Myocyte (in vitro differentiated cells): ENCODE measurements around the gene BABAM2. TPM values are rescaled to one million over a fixed set of nuclear protein-coding genes. Genes with fewer than 3 reads are reported as not detected.

Experiments
- DNase-seq: peaks from one replicate; pipeline ENCODE4 v3.0.0-alpha.2; 2012; ENCODE audit warnings: low read depth
- total RNA-seq: library from RNA; depleted of rRNA; stranded (reverse); fragments of >200 nt; gene quantifications from 2 replicates; pipeline ENCODE4 v1.2.3, GENCODE V29; 2014

The BABAM2 gene
- total RNA-seq, 1 donor from 2014 or later: 34.6 TPM

DNA sequence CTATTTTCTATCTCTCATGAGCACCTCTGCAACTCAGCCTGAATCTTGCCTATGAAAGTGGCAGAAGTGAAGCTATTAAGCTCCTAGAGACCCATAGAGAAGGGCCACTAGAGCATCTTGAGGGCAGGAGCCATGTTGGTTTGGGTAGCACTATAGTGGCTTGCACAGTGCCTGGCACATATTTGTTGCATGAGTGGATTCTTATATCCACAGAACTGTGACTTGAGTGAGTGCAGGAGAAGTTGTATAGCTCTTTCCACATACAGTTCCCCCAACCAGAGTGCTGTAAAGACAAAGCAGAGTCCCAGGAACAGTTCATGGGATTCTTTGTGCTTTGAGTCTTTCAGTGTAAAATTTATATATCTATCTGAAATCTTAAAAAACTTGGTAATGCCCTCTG lies 296.7 kb downstream of the BABAM2 start:
- DNase-seq: no peak

DNA sequence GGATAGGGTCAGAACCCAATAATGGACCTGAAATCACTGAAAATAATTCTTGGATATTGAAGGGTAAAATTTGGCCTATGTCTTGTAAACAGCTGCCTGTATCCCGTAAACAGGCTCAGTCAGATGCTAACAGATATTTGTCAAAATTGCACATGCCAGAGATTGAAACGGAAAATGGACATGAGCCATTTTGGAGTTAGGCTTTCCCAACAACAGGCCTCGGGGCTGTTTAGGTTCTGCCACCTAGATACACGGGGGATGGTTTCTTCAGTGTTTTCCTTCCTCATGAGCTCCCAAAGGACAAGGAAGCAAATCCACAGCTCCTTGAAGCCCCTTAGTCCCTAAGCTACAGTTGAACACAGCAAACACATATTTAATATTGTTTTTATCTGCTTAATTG lies 297.9 kb downstream of the BABAM2 start:
- no peak for DNase-seq

DNA sequence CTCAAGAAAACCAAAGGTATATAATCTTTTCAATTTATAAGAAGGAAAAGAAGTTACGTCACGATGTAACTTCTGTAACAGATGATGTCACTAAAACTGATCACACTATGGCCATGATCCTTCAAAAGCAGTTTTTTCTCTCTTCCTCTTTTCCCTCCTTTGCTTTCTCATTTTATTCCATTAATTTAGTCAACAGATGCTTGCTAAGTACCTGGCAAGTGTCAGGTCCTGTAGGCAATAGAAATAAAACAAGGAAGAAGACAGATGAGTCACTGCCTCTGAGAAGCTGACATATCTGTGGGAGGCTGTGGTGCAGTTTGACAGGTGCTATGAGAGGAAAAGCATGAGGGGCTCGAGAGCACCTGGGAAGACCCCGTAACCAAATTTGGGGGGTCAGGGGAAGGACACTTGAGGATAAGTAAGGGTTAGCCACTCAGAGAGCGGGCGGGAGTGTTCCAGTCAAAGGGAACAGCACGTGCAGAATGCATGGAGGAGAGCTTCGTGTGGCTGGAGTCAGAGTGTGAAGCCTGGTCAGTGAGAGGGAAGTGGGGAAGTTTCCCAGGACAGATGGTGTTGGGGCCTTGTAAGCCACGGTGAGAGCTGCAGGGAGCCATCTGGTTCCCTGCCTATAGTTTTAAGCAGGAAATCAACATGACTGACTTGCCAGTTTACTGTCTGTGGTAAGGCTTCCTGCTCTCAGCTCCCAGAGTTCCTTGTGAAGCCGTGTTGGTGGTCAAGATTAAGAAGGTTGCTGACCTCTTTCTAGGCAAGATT lies 303.3 kb downstream of the BABAM2 start:
- DNase-seq: peak; percentile 64

DNA sequence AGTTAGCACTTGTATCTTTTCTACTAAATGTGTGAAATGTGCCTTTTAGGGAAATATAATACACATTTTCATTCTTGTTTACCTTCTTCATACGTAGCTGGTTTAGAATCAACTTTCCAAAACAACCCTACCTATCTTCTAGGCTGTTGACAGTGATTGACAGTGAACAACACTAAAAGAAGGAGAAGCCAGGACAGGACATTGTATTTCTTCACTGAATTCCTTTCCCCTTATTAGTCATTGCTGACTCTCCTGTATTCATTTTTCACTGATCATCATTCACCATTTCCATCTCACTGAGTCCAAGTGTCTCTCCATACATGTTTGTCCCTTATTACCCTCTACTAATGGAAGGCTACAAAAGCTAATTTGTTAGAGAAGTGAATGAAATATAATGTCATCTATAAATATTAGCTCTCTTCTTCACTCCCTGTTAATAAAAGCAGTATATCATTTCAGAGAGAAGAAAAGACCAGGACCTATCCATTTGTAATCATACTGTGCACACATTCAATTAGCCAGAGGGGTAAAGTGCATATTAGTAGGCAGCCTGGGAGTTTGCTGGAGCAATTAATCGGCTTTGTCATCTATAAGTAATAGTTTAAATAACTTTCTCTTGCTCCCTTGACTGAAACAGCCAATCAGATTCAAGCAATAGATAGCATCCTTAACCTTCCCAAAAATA lies 309.6 kb downstream of the BABAM2 start:
- DNase-seq: no peak

DNA sequence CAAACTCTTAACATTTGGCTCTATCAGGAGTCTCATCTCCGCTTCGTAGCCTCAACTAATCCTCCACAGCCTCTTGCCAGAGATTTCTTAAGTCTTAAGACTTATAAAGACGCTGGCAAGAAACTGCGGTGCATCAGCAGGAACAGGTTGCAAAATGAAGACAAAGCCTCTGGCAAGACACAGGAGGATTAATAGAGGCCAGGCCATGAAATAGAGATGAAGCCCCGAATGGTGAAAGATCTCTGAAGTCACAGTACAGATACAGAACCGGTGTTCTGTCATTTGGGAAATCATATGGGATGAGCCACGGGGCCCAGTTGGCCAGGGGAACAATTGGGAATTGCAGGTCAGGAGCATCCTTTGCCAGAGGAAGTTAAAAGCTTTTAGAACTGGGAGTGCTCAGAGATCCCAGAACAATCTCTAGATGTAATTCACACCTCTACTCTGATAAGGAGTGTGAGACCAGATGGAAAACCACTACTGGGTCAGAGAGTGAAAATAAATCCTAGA lies 311.2 kb downstream of the BABAM2 start:
- no peak for DNase-seq

DNA sequence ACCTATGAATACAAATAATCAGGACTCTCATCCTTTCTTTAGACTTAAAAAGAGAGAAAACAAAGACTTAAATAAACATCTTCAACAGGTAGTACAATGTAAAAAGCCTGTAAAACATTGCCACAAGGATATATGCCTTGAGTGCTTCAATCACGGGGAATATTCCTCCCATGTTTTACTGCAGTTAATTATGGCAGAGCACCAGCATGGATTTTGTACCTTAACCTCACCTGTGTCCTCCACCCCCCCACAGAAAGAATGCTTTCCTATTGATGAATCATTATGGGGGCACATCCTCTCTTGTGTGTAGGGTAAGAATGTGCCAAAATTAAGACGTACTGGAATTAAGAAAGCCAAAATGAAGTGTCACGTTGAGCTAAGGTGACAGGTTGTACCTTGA lies 312.2 kb downstream of the BABAM2 start:
- DNase-seq: no peak

DNA sequence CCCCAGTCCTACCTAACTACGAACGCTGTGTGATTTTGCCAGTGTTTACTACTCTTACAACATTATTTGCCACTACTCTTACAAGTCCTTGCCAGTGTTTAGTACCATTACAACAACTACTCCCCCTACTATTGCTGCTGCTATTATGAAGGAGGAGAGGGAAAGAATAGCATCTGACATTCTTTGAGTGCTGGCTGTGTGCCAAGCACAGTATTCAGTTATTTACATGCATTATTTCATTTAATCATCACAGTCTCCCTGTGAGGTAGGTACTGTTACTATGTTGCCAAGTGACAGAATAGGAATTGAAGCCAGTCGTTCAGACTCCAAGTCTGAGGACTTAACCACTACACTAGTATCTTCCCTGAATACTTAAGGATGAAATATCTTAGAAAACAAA lies 316.2 kb downstream of the BABAM2 start:
- no peak for DNase-seq

DNA sequence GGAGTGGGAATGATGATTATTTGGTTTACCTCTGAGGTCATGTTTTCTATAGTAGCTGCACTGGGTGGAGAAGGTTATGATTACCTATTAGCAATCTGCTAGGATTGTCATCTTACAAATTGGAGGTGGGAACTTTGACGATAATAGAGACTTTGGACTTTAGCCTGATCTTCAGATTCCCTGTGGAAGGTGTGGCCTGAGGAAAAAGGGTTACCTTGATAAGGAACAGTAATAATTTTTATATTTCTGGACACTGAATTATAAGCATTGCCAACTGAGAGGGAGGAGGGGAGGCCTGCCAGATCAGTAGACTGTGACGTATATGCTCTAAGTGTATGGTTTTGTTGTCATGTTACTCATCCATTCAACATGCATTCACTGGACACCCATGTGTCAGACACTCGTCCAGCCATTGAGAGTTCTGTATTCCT lies 318.7 kb downstream of the BABAM2 start:
- no peak for DNase-seq

DNA sequence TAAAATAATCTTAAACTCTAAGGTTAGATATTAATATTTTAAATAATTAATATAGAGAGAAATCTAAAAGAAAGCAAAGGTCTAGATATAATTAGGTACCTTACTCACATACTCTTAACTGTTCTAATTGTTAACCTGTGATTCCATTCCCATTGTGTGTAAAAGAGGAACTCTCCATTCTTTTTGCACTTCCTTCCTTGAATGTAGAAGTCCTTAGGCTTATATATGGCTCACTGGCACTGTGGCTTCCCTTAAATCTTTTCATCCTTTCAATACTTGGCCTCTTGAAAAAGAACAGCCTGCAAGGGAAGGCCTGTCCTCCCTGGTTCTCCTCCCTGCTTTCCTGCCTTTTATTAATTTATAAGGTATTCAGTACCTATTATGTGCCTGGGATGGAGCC lies 319.3 kb downstream of the BABAM2 start:
- DNase-seq: no peak

DNA sequence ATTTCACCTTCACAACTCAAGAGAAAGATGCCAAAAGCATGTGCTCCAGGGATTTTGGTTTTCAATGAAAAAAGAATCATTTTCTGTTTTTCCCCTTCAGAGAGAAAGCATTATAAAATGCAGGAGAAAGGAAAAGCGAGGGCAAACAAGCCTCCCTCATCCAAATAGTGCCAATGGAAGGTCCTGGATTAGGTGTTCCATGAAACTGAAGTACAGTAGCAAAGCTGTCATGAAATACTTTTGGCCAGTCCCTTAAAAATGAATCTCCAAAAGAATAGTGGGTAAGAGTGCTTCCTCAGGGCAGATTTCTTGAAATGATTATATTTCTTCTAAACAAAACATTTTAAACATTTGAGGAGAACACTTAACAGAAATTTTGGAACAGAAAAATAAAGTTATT lies 320.0 kb downstream of the BABAM2 start:
- DNase-seq: no peak

DNA sequence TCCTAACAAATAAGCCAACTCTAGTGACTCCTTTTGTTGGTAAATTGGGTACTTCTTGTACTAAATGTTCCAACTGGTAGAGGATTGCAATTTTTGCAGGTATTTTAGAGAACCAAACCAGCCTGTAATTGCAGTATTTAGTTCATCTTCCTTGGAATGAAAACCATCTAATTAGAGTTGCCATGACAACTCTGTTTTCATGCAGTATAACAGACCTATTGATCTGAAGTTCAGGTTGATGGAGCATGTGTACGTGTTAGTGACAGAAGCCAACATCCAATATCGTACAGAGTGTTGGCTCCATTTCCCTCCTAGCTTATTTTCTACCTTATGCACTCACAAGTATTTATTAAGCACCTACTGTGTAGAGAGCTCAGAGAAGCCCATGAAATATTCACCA lies 325.8 kb downstream of the BABAM2 start:
- no peak for DNase-seq

DNA sequence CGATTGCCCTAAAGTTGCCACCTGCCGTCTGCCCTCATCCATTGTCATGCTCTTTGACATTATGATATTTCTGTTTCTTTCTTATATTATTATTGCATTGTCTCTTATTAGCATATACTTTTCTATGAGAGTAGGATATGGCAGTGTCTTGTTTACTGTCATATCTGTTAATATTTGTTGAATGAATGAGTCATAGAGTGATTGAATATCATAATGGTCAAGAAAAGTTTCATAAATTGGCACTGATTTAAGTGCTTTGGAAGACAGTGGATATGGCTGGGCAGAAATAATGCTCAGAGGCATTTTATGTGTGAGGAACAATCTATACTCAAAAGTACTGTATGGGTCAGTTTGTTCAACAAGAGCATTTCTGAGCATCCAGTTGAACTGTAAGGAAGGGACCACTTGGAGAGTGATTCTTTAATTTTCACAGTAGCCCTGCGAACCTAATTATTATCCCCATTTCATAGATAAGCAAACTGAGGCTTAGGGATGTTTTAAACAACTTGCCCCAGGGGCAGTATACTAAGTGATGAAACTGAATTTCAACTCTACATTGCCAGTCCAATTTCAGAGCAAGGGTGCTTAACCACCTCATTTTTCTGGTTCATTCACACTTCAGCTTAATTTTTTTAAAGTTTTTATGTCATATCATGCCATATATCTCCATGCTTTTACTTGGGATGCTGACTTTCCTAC lies 326.7 kb downstream of the BABAM2 start:
- DNase-seq: no peak

DNA sequence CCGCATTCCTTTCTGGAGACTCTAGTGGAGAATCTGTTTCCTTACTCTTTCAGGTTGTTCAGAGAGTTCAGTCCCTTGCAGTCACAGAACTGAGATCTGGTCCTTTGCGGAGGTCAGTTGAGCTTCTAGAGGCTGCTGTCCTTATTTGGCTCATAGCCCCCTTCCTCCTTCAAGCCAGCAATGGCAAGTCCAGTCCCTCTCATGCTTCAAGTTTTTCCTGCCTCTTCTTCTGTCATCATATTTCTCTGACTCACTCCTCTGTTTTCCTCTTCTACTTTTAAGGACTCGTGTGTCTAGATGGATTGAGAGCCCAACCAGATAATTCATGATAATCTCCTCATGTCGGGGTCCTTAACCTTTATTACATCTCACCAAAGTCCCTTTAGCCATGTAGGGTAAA lies 328.6 kb downstream of the BABAM2 start:
- DNase-seq: peak; percentile 26

DNA sequence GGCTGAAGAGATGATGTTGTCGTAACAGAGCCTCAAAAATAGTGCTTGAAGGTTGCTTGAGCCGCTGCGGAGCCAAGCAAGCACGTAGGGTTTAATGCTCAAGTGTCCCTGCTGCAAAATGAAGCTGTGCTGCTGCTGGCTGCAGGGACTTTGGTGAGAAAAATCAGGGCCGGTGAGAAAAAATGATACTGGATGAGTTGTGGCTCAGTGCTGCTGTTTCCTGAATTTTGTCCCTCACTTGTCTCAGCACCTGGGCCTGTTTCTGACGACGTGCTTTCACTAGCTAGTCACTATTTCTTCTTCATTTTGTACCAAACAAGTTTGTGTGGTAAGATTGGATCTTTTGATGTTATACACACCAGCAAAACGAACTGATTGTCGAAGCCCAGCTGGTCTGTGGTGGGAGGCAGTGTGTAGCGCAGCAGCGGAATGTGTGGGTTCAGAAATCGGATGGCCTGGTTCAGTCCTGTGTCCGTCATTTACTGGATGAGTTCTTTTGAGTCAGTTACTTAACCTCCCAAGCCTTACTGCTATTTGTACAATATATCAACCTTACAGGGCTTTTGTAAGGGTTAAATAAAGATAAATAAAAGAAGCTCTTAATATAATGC lies 329.3 kb downstream of the BABAM2 start:
- DNase-seq: no peak

DNA sequence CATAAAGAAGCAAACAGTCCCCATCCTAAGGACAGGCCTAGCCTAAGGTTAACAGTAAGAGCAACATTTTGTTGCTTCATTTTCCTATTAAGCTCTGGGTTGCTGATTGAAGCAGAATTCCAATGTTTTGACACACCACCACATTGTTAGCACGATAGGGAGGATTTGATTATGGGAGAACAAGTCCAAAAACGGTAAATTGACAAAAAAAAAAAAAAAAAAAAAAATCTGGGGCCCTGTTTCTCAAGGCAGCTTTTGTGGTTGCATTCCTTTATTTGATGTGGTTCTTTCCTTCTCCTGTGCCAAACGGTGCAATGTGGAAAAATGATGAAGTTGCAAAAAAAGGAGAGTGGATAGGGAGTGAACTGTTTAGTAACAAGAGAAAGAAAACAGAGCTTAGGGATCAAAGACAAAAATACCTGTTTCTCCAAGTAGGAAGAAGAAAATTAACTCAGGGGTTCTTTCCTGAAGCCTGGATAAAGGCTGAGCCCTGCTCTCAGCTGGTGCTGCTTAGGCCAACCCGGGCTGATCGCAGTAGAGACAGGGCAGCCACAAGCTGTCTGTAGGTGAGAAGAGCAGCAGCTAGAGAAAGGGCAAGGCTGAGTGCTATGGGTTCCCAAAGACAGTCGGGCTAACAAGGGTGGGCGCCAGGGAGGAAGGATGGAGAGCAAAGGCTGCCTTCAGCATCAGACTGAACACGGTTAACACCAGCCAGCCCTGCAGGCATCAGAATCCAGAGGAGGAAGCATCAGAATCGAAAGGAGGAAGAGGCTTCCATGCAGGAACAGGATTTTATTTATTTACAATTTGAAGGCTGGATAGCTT lies 334.3 kb downstream of the BABAM2 start:
- peak; percentile 68 for DNase-seq

DNA sequence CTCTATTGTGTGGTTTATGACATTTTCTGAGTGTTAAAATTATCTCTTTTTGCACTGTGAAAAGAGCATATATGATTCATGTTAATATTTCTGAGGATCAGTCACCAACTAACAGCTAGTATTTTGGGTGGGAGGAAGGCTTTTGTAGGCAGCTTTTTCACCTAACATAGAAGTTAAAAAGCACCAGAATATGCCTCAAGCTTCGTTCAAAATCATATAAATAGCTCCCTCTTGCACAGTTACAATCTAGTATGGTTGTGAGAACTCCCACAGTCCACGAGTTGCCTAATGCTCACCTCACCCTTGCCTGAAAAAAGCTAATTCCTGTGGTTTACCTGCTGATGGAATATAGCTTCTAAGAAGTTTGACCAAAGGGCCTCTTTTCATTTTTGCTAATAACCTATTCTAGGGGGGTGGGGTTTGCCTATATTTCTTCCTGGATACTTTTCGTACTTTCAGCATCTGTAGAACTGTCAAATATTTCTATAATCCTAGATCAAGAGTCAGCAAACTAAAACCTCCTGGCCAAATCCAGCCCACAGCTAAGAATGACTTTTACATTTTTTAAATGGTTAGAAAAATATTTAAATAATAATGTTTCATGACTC lies 335.0 kb downstream of the BABAM2 start:
- no peak for DNase-seq

DNA sequence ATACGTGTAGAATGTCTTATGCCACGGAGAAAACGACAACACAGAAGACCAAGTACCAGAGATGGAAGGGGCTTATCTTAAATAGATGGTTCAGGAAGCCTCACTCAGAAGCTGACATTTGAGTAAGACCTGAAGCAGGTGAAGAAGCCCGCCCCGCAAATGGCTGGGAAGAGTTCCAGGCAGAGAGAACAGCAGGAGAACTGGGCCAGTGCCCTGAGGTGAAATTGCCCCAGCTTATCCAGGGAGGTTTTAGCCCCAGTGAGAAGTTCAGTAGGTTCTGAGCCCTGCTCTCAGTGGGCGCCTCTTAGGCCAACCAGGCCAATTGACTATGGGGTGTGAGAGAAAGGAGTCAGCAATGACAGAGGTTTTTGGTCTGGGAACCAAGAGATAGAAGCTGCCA lies 336.0 kb downstream of the BABAM2 start:
- no peak for DNase-seq

DNA sequence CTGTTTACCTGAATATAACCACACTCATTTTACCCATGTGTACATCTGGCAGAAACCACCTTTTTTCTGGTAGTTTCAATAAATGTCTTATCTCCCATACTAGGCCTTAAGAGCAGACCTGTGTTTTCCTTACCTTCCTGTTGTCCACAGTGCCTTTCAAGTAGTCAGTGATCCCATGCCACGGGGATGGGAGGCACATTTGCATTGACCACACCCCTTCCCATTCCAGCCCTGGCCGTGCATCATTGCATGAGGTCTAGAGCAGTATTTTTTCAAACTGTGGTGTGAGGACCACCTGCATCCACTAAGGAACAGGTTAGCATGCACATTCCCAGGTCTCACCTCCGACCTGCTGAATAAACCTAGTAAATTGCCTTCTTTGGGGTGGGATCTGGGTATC lies 337.0 kb downstream of the BABAM2 start:
- no peak for DNase-seq

DNA sequence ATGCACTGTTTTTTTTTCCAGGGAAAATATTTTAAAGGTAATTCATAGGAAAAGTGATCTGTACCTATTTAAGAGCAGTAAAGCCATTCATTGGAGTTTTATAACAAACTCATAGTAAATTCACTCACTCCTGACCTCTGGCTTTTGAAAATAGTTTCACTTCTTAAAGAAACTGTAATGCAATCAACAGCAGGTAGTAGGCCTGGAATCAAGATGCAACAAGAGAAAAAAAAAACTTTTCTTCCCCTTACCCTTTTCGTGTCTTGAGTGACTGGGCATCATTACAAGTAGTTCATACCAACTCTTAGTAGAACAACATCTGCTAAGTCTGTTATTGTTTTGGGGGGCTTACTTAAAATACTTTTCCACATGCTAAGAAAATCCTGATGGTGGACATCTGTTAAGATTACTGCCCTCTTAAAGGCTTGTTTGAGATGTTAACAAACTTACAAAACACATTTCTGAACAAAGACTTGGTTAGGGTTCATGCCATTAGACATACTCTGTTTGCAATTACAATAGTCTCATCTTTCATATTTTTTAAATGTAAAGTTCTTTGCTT lies 338.0 kb downstream of the BABAM2 start:
- DNase-seq: no peak

DNA sequence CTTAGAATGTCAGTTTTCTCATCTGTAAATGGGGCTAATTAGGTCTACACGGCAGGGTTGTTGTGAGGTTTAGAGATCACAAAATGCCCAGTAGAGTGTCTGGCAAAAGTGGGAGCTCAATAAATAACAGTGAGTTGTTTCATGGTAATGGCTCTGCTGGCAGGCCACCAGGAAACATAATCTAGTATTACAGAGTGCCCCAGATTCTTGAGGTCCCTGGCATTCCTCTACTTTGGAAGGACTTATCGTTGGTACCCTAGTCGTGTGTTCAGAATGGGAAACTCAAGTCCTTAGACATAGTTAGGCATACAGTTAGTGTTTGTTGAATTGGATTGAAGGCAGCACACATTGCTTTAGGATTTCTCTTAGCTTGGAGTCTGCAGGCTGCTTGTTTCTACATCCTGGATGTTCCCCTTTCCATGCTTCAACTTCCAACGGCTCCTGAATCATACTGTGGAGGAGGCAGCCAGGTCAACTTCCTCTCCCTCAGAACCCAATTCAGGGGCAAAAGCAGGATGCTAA lies 340.6 kb downstream of the BABAM2 start:
- DNase-seq: peak; percentile 90
